Measurements from ENCODE around the gene UBAP2L.
"Not testable (repeated sequence)": the region's sequence is repeated elsewhere in the genome, so short reads cannot be mapped to it uniquely, and the experiment has no call there.

Gene UBAP2L

GRCh38 chr1:154241703-154242351 is 21.1 kb downstream of the UBAP2L start:
- DNase-seq, result no peak

- DNase-seq, result no peak
These were observed 32.9 kb downstream of the UBAP2L start for GRCh38 chr1:154253671-154254070.

- no peak for DNase-seq
These were observed 35.9 kb downstream of the UBAP2L start for GRCh38 chr1:154256686-154257085.

- DNase-seq, result no peak
These were observed 38.0 kb downstream of the UBAP2L start for GRCh38 chr1:154258784-154259183.

- DNase-seq, result no peak
These were observed 39.4 kb downstream of the UBAP2L start for GRCh38 chr1:154260127-154260526.

GRCh38 chr1:154263465-154264332 is 42.9 kb downstream of the UBAP2L start:
- no peak for DNase-seq

- DNase-seq, result no peak
These were observed 43.7 kb downstream of the UBAP2L start for GRCh38 chr1:154264454-154264853.

GRCh38 chr1:154265586-154265985 is 44.8 kb downstream of the UBAP2L start:
- DNase-seq, result no peak

GRCh38 chr1:154270833-154271232 is 50.1 kb downstream of the UBAP2L start:
- DNase-seq, result no peak

GRCh38 chr1:154272217-154272998 is 51.7 kb downstream of the UBAP2L start, which contains the start of gene HAX1:
Gene HAX1 (plus strand): TSS chr1:154272629. CDS start chr1:154272724, 95 bp downstream.
- DNase-seq, result peak; percentile 96

- DNase-seq, result no peak
These were observed 52.3 kb downstream of the UBAP2L start for GRCh38 chr1:154272999-154273563.

GRCh38 chr1:154276797-154277196 is 56.0 kb downstream of the UBAP2L start:
- DNase-seq, result no peak

- not testable (repeated sequence) for DNase-seq
These were observed 66.8 kb downstream of the UBAP2L start for GRCh38 chr1:154287591-154287990.

GRCh38 chr1:154288661-154289060 is 67.9 kb downstream of the UBAP2L start:
- no peak for DNase-seq

GRCh38 chr1:154290921-154291320 is 70.2 kb downstream of the UBAP2L start:
- no peak for DNase-seq

- DNase-seq, result no peak
These were observed 74.9 kb downstream of the UBAP2L start for GRCh38 chr1:154295408-154296235.

GRCh38 chr1:154301582-154301981 is 80.8 kb downstream of the UBAP2L start:
- DNase-seq, result no peak

GRCh38 chr1:154304664-154305337 is 84.0 kb downstream of the UBAP2L start:
- no peak for DNase-seq

- DNase-seq, result peak; percentile 45
These were observed 85.4 kb downstream of the UBAP2L start for GRCh38 chr1:154306151-154306550.

- not testable (repeated sequence) for DNase-seq
These were observed 87.0 kb downstream of the UBAP2L start for GRCh38 chr1:154307670-154308270.

- DNase-seq, result not testable (repeated sequence)
These were observed 88.4 kb downstream of the UBAP2L start for GRCh38 chr1:154309136-154309535.

Data from femur (tissue), 1 donor.